Thyroid gland (tissue), 4 donors: ENCODE data around the gene NUDT4. TPM values are rescaled to one million over a fixed set of nuclear protein-coding genes. Genes with fewer than 3 reads are reported as not detected.
"Not testable (repeated sequence)": the region's sequence is repeated elsewhere in the genome, so short reads cannot be mapped to it uniquely, and the experiment has no call there.

Source experiments
- DNase-seq, 2 donors: peaks; one replicate each; pipeline ENCODE4 v3.0.0-alpha.2; 2019
- H3K27ac ChIP-seq, 3 donors: fragments of 200-600 bp; sonication (generic); 1 replicate in 2 of 3; 2 replicates in 1 of 3; pipeline ENCODE4 v1.5.1; 2016 to 2019; ENCODE audit warnings: mild to moderate bottlenecking in 1 of 3, moderate library complexity in 1 of 3
- H3K27me3 ChIP-seq: fragments of 200-600 bp; sonication (generic); one replicate; pipeline ENCODE4 v1.5.1; 2019
- H3K36me3 ChIP-seq, 2 donors: fragments of 200-600 bp; sonication (generic); one replicate each; pipeline ENCODE4 v1.5.1; 2016 to 2019
- H3K4me1 ChIP-seq, 2 donors: fragments of 200-600 bp; sonication (generic); one replicate each; pipeline ENCODE4 v1.5.1; 2017 to 2019
- H3K4me3 ChIP-seq, 3 donors: fragments of 200-600 bp; sonication (generic); replicated peaks in 1 of 3; 1 replicate in 2 of 3; 2 replicates in 1 of 3; pipeline ENCODE4 v1.5.1; 2016; ENCODE audit warnings: mild to moderate bottlenecking in 1 of 3
- H3K9me3 ChIP-seq: fragments of 200-600 bp; sonication (generic); one replicate; pipeline ENCODE4 v1.5.1; 2017
- CTCF ChIP-seq, 6 experiments: fragments of 200-600 bp in 3 of 6; fragments of 450-650 bp in 3 of 6; sonication (generic) in 3 of 6; IDR thresholded peaks; one replicate each; pipeline ENCODE4 v1.5.1; 2016 to 2019; ENCODE audit warnings: antibody characterized with exemption in 6 of 6, mild to moderate bottlenecking in 2 of 6, inconsistent platforms in 1 of 6, moderate library complexity in 1 of 6
- POLR2A ChIP-seq, 2 donors: fragments of 450-650 bp; IDR thresholded peaks; one replicate each; pipeline ENCODE4 v1.6.1; 2017; ENCODE audit warnings: antibody characterized with exemption in 2 of 2, mild to moderate bottlenecking in 2 of 2, moderate library complexity in 1 of 2
- WGBS, 2 donors: methylation state at CpG; one replicate each; pipeline ENCODE4 v1.1.5; 2017; 5-methylcytosine and 5-hydroxymethylcytosine counted together
- intact Hi-C: fragments of 100-400 bp; cut with DNase I; formaldehyde crosslinking; loops from one replicate; pipeline ENCODE4 v1.15.1; 2023
- total RNA-seq, 4 donors: library from RNA; depleted of rRNA; stranded (reverse); fragments of >200 nt; gene quantifications; one replicate each; pipeline ENCODE4 v1.2.3, GENCODE V29; 2016

NUDT4 gene
- total RNA-seq, 4 donors from 2014 or later: 102 to 125 (median 110) TPM

GRCh38 chr12:93379326-93379980 lies 1.7 kb downstream of the NUDT4 start:
- H3K4me3 ChIP-seq: peak overlapping the region; percentile 39 to 98 (median 72)
- H3K4me1 ChIP-seq: peaks cover 34 to 42% of the 10 kb centered on the region in 2 donors
- peak overlapping the region; percentile 95 to 97 (median 96) for H3K27ac ChIP-seq
- no peak for DNase-seq
- H3K27me3 ChIP-seq: no peaks in the 10 kb centered on the region
- intact Hi-C loops: no loop called here
- no peaks in the 10 kb centered on the region for H3K36me3 ChIP-seq
- no peak for TF ChIP-seq CTCF (IDR thresholded peaks at IDR 0.05)
- no peak for TF ChIP-seq POLR2A (IDR thresholded peaks at IDR 0.05)
- WGBS, 2 donors: 5 to 6% methylated on average over 8 of the region's 8 CpGs
- H3K9me3 ChIP-seq: no peaks in the 10 kb centered on the region

- Histone ChIP-seq H3K36me3 (no peaks in the 10 kb centered on the region), H3K4me1 (peaks cover 34 to 47% of the 10 kb centered on the region in 2 donors), H3K4me3 (peak overlapping the region; percentile 39 to 98 (median 72)), H3K27me3 (no peaks in the 10 kb centered on the region), H3K9me3 (no peaks in the 10 kb centered on the region), H3K27ac (peak overlapping the region; percentile 95 to 97 (median 96))
- no peak for TF ChIP-seq CTCF (IDR thresholded peaks at IDR 0.05)
- no peak for TF ChIP-seq POLR2A (IDR thresholded peaks at IDR 0.05)
- DNase-seq: no peak
- intact Hi-C loops: no loop called here
Observed at GRCh38 chr12:93379981-93380361, 2.2 kb downstream of the NUDT4 start.

- peak in 3 of 6 experiments; percentile 24 to 50 (median 45) for TF ChIP-seq CTCF (IDR thresholded peaks at IDR 0.05)
- no peak for TF ChIP-seq POLR2A (IDR thresholded peaks at IDR 0.05)
- Histone ChIP-seq H3K9me3 (no peaks in the 10 kb centered on the region), H3K4me1 (peaks cover 34 to 47% of the 10 kb centered on the region in 2 donors), H3K36me3 (no peaks in the 10 kb centered on the region), H3K27me3 (no peaks in the 10 kb centered on the region), H3K27ac (peak overlapping the region; percentile 95 to 97 (median 96)), H3K4me3 (peak overlapping the region in 2 of 3 donors; percentile 72 to 98)
- DNase-seq: no peak
- intact Hi-C loops: no loop called here
- WGBS, 2 donors: 33 to 40% methylated on average over 2 of the region's 2 CpGs
Observed at GRCh38 chr12:93380480-93381121, 2.9 kb downstream of the NUDT4 start.

- Histone ChIP-seq H3K4me3 (peak overlapping the region in 2 of 3 donors; percentile 72 to 98), H3K27ac (peak overlapping the region; percentile 95 to 97 (median 96)), H3K27me3 (no peaks in the 10 kb centered on the region), H3K4me1 (peaks cover 31 to 41% of the 10 kb centered on the region in 2 donors), H3K36me3 (no peaks in the 10 kb centered on the region), H3K9me3 (no peaks in the 10 kb centered on the region)
- no peak for DNase-seq
- TF ChIP-seq POLR2A (IDR thresholded peaks at IDR 0.05): no peak
- no peak for TF ChIP-seq CTCF (IDR thresholded peaks at IDR 0.05)
- 55 to 57% methylated on average over 5 of the region's 5 CpGs for WGBS, 2 donors
- intact Hi-C loops: no loop called here
Observed at GRCh38 chr12:93381161-93381975, 3.6 kb downstream of the NUDT4 start.

- H3K9me3 ChIP-seq, intact Hi-C loops, H3K27me3 ChIP-seq, H3K4me3 ChIP-seq, H3K36me3 ChIP-seq: not testable (repeated sequence)
- H3K27ac ChIP-seq: peak overlapping the region in 2 of 3 donors; percentile 95 to 97
- peak; percentile 41 to 48 for DNase-seq
- WGBS, 2 donors: 84 to 94% methylated on average over 5 of the region's 5 CpGs
- peaks cover 27 to 34% of the 10 kb centered on the region in 2 donors for H3K4me1 ChIP-seq
Observed at GRCh38 chr12:93381976-93382437, 4.3 kb downstream of the NUDT4 start.
